GM19467 (cell line): ENCODE results near the gene SPSB4.
"Not testable (repeated sequence)": the region's sequence is repeated elsewhere in the genome, so short reads cannot be mapped to it uniquely, and the experiment has no call there.

ENCODE experiments used
- ATAC-seq: cut with Tn5 transposase; IDR thresholded peaks from one replicate; pipeline ENCODE4 v1.9.1; 2021; ENCODE audit warnings: mild to moderate bottlenecking, moderate library complexity; ENCODE audit not compliant: unreplicated experiment

The SPSB4 gene

DNA sequence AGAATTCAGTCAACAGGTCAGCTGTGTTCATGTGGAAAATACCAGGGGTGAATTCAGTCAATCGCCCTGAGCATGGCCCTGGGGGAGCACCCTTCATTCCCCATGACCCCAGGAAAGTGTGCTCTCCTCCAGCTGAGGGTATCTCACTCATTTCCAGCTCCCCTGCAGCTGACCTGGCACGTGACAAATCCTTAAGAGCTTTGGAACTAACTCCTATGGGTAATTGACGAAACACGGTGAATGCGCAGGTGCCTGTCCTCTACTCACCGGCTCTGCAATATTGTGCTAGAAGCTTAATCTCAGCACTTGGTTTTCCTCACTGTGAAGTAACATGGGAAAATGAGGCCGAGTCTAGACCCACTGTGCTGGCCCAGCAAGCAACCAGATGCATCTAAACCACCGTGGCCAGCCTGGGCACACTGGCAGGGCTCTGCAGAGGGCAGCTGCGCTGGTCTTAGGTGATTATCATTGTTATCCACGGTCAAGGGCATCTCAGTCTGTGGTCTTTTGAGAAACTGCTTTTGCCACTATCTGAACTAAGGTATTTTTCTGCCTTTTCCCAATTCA lies 63.1 kb downstream of the SPSB4 start:
- no peak for ATAC-seq

DNA sequence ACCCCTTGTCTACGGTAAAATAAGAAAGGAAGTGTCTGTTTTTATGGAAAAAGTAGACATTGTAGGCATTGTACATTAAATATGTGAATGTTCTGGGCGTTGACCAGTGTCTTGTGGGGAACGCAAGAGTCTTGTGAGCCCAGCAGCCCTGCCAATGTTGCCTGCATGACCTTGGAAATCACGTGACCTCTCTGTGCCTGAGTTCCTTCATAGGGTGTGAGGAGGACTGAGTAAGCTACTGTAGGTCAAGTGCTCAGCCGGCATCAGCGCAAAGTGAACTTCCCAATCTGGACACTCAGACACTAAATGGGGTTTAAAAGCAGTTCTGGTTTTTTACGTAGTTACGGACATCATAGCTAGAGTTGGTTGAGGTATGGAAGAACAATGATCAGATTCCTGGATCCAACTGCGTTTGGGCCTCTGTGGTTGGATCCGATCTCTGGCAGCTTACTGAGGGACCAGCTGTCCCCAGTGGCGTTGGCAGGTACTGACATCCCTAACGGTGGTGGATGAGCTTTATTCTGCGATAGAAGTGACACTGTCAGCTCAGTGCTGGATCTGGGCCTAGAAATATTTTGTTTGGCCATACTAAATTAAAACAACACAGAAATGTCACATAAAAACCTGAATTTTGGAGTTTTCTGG lies 63.8 kb downstream of the SPSB4 start:
- ATAC-seq = no peak

DNA sequence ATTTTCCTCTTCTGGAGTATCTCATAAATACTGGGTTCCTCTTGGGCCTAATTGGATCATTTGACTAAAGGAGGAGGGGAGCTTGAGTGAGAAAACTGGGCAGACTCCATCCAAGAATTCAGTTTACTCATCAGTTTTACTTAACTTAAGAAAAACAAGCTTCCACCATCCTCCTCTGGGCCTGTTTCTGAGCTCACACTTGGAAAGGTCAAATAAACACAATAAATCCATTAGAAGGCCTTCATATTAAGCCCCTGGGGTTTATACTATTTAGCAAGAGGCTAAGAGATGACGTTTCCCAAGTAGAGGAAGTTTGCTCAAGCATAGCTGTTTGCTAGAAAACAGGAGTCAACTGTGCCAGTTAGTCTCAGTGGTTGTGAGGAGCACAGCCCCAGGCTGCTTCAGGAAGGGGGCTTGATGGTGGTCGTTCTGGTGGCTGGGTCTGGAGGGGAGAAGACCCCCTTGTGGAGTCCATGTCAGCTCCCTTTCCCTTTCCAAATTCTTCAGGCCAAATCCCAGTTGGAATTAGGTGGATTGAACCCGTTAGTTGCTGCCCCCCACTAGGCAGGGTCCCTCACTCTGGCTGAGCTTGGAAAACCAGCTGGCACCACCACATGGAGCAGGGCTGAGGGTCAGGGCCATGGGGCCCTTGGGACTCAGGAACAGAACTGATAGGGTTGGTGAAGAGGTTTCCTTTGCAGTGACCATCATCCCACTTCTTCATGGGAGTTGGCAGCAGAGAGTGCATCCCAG lies 64.8 kb downstream of the SPSB4 start:
- ATAC-seq = no peak

DNA sequence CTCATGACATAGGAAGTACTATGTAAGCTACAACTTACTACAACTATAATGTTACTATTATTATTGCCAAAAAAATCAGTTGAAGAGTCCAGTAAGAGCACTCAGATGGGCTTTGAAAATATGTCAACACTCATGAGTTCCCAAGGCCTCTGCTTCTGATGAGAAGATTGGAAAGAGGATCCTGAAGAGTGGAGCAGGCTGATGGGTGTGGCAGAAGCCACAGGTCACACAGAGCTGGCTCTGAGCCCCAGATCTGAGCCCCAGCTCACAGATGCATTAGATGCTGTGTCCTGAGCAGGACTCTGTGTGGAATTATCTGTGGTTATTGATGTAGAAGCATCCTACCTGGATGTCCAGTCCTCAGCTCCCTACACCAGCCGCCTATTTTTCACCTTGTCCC lies 65.6 kb downstream of the SPSB4 start:
- no peak for ATAC-seq

DNA sequence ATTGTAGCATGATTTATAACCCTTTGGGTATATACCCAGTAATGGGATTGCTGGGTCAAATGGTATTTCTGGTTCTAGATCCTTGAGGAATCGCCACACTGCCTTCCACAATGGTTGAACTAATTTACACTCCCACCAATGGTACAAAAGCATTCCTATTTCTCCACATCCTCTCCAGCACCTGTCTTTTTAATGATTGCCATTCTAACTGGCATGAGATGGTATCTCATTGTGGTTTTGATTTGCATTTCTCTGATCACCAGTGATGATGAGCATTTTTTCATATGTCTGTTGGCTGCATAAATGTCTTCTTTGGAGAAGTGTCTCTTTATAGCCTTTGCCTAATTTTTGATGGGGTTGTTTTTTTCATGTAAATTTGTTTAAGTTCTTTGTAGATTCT lies 66.8 kb downstream of the SPSB4 start:
- not testable (repeated sequence) for ATAC-seq

DNA sequence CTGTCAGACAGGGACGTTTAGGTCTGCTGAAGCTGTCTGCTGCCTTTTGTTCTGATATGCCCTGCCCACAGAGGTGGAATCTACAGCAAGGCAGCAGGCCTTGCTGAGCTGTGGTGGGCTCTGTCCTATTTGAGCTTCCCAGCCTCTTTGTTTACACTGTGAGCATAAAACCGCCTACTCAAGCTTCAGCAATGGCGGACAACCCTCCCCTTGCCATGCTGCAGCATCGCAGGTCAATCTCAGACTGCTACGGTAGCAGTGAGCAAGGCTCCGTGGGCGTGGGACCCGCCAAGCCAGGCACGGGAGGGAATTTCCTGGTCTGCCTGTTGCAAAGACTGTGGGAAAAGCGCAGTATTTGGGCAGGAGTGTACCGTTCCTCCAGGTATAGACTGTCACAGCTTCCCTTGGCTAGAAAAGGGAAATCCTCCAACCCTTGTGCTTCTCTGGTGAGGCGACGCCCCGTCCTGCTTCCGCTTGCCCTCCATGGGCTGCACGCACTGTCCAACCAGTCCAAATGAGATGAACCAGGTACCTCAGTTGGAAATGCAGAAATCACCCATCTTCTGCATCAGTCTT lies 71.4 kb downstream of the SPSB4 start:
- no peak for ATAC-seq

DNA sequence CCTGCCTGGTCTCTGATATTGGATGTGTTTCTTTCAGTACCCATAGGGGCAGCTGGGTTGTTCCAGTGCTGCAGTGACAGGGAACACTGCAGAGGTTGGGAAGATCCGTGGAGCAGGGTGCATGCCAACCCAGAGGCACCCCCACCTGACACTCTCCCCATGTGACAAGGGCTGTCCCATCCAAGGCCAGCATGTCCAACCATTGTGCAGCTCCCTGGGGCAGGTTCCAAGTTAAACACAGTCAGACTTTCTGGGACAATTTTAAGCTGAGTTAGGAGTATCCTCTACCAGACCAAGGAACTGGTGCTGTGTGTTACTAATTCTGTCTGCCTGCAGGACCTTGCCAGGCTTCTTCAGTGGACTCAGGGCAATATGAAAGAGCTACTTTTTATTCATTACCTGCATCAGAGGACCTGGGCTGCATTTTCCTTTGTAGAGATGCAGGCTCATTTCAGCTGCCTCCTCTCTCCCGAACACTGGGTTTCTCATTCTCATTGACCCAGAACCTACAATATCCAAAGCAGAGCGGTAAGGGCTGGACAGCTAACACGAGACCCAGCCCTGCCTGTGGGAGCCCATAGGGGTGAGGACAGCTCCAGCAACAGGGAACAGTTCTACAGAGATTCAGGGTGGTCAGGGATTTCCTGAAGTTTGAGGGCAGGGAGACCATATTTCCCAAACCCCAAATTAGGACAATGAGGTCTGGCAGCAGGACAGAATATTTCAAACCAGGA lies 72.7 kb downstream of the SPSB4 start:
- no peak for ATAC-seq

DNA sequence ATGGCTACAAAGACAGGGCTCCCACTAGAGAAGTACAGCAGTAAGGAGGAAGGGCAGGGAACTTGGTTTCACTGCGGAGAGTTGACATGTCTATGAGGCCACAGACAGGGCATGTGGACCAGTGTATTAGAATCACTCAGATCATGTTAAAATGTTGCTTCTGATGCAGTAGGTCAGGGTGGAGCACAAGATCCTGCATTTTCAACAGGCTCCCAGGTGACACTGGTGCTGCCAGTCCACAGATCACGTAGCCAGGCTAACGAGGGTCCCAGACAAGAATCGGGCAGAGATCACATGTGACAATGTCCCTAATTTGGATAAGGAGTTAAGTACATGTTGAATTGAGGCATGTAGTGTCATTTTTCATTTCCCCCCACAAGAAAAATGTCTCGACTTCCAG lies 73.6 kb downstream of the SPSB4 start:
- no peak for ATAC-seq

DNA sequence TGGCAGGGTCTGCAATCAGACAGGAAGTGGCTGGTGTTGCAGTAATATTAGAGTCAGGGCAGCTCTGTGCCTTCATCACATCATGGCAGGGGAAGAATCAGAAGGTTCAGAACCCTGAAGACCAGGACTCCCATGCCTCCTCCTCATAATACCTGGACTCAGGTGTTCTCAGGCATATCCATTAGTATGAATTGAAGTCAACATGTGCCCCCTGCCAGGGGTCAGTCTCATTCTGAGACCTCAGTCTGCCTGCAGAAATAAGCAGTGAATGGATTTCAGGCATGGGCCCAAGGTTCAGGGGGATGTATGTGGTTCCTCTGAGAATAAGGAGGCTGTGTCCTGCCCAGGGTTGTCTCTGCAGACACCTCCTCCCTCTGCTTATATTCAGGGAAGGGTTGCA lies 74.2 kb downstream of the SPSB4 start:
- ATAC-seq = no peak

DNA sequence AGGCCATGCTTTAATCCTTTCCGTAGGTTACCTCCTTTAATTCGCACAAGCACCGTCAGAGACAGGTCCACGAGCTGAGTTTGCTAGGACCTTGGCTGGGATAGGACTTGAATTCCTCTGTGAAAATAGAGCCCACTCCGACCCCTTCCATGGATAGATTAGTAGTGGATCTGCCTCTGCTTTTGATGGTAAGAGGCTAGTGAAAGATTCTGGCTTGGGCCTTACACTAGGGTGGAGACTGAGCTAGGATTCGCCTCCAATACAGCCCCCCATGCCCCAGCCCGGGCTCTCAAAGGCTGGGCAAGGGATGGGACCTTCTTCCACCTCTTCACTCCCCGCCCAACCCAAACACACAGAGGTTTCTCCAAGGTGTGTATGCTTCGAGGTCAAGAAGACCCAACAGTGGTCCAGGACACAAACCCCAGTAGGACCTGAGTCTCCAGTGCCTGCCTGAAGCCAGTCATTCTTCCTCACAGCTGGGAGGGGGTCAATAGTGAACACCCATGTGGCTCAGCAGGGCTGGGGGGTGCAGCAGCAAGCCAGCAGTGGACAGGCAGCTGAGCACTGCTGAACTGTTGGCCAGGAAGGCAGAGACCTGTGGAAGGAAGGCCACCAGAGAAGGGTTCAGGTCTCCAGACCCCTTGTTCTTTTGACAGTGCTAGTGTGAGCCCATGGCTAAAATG lies 75.7 kb downstream of the SPSB4 start:
- ATAC-seq = no peak

DNA sequence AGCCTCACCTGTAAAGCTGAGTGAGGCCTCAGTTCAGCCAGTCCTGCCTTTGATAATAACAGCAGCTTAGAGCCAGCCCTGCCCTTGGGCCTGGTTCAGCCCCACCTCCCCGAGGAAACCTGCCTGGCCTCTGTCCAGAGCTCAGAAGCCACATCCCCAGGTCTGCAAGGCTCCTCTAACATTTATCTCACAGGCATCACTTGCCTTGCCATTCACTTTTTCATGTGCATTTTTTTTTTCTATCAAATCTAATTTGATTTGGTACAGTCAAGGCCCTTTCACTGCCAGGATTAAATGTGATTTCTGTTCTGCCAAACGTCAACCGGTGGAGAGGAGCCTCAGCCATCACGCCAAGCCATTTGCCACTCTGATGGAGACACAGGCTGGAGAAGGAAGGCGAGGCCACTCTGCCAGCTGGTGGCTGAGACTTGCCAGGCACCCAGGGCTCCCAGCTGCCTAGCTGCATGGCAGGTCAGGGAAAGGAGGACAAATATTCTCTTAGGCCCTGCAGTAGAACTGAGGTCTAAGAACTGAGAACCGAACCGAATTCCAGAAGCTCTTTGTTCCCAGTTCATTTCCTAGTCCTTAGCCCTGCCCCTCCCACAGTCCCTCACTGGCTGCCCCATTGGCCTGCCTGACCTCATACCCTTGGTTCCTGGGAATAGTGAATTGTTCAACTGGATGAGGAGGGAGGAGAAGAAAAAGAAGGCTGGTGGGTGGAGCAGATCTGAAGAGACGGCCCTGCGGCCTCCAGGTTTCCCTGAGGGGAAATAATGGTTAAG lies 76.4 kb downstream of the SPSB4 start:
- ATAC-seq = no peak

DNA sequence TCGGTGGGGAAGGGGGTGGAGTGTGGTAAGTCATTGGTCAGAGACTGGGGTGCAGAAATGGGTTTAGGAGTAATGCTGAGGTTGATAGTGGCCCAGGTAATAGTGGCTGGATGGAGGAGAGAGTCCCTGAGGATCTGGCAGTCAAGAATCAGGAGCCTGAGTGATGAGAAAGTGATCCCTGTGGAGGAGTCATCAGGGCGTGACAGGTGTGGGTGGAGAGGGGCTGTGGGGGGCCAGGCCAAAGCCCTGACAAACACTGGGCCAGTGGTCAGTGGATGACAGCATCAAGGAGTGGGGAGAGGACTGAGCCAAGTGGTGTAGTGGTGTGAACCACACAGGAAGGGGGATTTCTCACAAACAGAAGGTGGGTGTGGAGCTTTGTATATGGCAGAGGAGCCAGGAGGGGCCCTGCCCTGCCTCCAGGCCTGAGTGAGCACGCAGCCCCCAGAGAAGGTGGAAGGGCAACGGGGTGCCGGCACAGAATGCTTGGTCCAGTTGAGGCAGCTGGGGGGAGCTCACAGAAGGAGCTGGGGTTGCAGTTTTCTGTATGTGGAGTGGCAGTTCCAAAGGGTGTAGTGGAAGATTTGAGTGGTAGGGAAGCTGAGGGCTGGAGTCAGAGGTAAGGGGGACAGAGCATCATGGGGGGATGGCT lies 77.1 kb downstream of the SPSB4 start:
- ATAC-seq = no peak

DNA sequence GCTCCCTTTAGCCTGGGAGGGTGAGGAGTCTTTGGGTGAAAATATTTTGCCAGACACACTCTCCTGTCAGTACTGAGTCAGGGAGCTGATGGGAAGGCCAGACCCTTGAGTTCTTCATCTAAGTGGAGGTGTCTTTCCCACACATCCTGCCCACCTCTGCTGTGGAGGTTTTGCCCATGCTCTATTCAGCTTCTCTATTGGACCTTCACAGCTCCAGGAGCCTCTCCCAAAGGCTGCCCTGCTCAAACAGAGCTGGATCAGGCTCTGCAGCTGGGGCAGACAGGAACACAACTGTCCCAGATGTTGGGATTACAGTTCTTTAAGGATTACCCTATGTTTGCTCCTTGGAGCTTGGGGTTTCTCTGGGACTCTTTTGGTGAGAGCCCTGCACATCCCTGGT lies 77.9 kb downstream of the SPSB4 start:
- ATAC-seq = no peak

DNA sequence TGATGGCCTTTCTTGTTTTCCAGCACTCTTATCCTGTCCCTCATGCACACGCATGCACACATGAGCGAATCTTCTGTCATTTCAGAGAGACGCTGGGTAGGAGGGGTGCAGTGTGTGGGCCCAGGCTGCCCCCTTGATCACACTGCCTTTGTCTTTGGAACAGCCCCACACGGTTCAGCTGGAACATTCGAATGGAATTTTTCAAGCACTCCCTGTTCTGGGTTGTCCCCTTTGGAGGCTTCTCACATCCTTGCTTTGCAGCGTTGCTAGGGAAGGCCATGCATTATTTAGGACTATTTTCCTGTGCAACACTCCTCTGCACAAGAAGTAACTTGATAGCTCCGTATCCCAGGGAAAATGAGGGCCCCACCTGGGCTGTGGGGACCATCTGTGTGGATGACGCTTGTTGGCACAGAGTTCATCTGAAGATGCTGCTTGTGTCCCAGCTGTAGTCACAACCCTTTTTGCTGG lies 78.4 kb downstream of the SPSB4 start:
- ATAC-seq = no peak

DNA sequence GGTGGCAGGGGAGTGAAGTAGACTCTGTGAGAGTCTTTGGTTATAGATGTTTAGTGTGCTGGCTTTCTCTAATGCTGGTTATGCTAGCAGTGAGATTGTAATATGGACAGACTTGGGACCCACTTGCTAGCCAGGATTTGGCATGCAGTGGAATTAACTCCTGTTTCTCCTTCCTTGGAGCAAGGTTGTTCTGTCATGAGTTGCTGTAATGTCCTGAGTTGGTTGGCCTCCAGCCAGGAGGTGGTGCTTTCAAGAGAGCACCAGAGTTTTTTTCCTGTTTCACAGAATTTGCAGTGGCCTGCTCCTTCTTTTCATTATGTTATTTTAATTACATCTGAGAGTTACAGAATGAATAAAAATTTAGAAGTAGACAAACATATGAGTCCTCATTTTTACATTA lies 92.4 kb downstream of the SPSB4 start:
- ATAC-seq = no peak

DNA sequence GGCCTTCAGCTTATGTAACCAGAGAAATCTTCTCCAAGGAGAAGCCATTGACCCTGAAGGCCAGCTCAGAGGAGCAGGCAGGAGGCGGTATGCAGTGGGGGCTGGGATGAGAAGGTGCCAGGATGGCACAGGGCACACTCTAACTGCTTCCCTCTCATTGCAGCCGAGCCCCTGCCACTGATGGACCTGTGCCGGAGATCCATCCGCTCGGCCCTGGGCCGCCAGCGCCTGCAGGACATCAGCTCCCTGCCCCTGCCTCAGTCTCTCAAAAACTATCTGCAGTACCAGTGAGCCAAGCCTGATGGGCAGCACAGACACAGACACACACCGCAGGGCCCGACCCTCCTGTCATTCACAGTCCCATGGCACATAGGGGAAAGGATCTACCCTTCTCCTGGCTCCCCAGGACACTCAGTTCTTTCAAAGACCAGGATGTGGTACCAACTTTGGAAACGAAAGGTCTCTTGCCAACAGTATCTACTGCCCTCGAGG lies 95.9 kb downstream of the SPSB4 start:
- no peak for ATAC-seq

DNA sequence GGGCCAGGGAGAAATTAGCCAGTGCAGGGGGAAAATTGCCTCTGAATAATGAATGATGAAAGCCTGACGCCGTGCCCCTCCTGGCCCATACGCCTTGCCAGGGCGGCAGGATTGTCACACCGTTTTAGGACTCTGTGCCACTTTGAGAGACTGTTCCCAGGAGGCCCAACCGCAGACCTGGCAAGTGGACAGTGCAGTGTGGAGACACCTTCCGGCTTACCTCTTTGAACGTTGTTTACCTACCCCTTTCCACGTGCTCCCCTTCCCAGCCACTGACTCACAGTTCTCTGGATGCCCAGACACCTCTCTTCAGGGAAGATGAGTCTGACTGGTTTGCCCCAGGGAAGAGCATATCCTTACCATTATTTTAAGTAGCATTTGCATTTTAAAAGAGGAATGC lies 96.5 kb downstream of the SPSB4 start:
- ATAC-seq = no peak

DNA sequence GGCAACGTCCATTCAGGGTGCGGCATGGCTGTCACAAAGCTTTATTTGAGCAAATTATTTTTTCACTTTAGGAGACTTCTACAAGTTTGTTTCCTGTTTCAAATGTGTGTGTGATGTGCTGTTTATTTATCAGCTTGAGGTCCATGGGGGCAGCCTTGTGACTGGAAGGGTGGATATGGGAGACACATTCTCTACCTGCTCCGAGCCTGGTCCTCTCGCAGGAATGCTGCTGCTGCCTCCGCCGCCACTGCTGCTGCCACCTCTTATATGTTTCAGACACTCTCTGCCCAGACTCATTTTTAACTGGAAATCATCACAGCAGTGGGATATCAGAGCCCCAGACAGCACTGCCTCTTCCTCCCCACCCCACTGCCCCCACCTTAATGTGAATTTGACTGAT lies 97.0 kb downstream of the SPSB4 start:
- no peak for ATAC-seq

DNA sequence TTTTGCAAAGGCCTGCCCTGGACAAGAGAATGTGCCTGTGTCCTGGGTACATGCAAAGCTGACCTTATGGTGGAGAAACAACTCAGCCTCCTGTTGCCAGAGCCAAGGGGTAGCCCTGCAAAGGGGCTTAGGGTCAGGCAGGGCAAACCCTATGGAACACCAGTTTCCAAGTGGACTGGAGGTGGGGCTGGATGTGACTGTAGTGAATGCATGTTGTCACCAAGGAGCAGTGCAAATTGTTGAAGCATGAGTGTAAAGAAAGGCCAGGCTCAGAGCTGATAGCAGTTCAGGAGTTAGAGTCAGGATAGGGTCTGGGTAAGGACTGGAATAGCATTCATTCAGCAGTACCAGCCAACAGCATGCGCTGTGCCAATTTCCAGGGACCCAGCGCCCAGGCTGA lies 97.6 kb downstream of the SPSB4 start:
- no peak for ATAC-seq
